ENCODE results near the gene ITGA6. TPM values are rescaled to one million over a fixed set of nuclear protein-coding genes. Genes with fewer than 3 reads are reported as not detected.

The ITGA6 gene
- total RNA-seq, 2 experiments from 2014 or later, result 7.8 to 7.9 TPM

DNA sequence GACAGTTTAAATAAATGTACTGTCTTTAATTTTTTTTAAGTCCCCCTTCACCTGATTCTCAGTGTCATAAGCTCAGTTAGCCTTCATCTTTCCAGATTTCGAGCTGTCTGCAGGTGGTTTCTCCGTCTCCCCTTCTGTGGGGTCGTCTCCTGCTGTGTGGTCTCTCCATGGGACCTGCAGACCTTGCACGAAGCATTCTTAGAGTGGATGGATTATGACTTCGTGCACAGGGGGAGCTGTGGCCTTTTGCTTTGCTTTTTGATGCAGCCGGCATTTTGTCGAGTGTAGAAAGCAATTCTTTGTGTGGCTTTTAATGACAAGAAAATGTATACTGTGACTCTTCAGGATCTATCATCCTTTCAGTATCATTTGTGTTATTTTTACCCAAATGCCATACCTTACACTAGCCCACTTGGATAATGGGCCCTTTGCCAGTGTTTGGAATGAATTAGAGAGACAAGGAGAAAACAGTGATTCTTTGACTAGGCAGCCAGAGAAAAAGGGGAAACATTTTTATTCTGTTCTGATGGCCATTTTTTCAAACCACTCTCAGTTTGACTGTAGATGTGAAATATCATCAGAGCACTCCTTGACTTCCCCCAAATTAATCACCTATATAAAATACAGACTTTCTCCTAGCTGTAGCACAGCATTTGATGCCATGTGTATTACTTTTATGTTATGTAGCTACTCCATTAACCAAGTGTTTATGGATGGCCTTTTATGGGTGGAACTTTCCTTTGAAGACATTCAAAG lies 54.3 kb downstream of the ITGA6 start:
- ChIA-PET POLR2A (no interaction called here), CTCF (interaction anchor here (0.6 to 4.2 kb wide), 5 partner anchors 15 to 114 kb away, joined by 3 to 27 read pairs (median 4); no protein-coding TSS in a partner anchor)
- DNase-seq (no peak), ATAC-seq (peak; percentile 34)
- Mint-ChIP-seq H3K36me3 (ENCODE audit: low read depth) (peaks cover 16% of the 10 kb centered on the region), H3K4me3 (no peak overlapping the region), H3K9me3 (ENCODE audit: low read depth) (no peaks in the 10 kb centered on the region), H3K4me1 (peaks cover 43% of the 10 kb centered on the region), H3K27me3 (no peaks in the 10 kb centered on the region), H3K27ac (peak overlapping the region; percentile 38)
- intact Hi-C loops (cut with DNase I, micrococcal nuclease), result loop anchor here (5.0 to 10.0 kb wide), 3 partner anchors 213 to 779 kb away; no protein-coding TSS in a partner anchor

DNA sequence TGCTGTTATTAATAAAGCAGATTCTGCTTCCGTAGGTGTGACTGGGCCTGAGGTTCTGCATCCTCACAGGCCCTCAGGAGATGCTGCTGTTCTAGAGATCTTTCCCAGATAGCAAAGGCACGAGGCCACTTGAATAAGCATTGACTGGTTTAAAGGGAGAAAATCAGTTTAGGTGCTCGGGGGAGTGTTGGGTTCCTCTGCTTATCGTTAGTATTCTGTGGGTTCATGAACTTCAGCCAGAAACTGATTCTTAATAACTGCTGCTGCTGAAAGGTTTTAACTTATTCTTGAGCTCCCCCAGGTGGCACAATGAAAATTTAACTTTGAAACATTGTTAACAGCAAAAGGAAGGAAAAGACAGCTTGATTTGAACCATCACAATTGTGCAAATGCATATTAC lies 56.9 kb downstream of the ITGA6 start:
- no peak overlapping the region for H3K4me3 Mint-ChIP-seq
- H3K27me3 Mint-ChIP-seq, result no peaks in the 10 kb centered on the region
- peak; percentile 37 for ATAC-seq
- POLR2A ChIA-PET, result no interaction called here
- intact Hi-C loops (cut with DNase I, micrococcal nuclease), result loop anchor here (5.0 to 10.0 kb wide), 3 partner anchors 211 to 782 kb away; no protein-coding TSS in a partner anchor
- peaks cover 22% of the 10 kb centered on the region for H3K36me3 Mint-ChIP-seq (ENCODE audit: low read depth)
- no peaks in the 10 kb centered on the region for H3K9me3 Mint-ChIP-seq (ENCODE audit: low read depth)
- H3K27ac Mint-ChIP-seq, result no peak overlapping the region
- peaks cover 44% of the 10 kb centered on the region for H3K4me1 Mint-ChIP-seq
- DNase-seq, result no peak
- CTCF ChIA-PET, result interaction anchor here (0.7 to 4.2 kb wide), 12 partner anchors 11 to 325 kb away, joined by 3 to 27 read pairs (median 3); no protein-coding TSS in a partner anchor

DNA sequence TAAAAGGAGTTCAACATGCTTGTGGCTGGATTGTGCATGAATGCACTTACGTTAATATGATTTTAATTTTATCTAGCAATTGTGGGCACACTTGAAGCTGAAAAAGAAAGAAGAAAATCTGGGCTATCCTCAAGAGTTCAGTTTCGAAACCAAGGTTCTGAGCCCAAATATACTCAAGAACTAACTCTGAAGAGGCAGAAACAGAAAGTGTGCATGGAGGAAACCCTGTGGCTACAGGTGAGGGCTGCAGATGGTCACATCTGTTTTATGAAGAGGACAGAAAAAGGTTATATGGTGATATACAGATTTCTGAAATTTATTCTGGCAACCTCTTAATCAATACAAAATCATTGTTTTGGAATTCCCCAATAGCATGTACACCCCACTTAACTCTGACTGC lies 57.3 kb downstream of the ITGA6 start:
- Mint-ChIP-seq H3K36me3 (ENCODE audit: low read depth) (peaks cover 24% of the 10 kb centered on the region), H3K4me1 (peaks cover 42% of the 10 kb centered on the region), H3K9me3 (ENCODE audit: low read depth) (no peaks in the 10 kb centered on the region), H3K4me3 (no peak overlapping the region), H3K27me3 (no peaks in the 10 kb centered on the region), H3K27ac (no peak overlapping the region)
- CTCF ChIA-PET, result interaction anchor here (0.6 to 4.2 kb wide), 13 partner anchors 10 to 325 kb away, joined by 3 to 27 read pairs (median 3); no protein-coding TSS in a partner anchor
- POLR2A ChIA-PET, result no interaction called here
- intact Hi-C loops (cut with DNase I, micrococcal nuclease), result loop anchor here (5.0 to 10.0 kb wide), 3 partner anchors 210 to 782 kb away; no protein-coding TSS in a partner anchor
- no peak for DNase-seq
- no peak for ATAC-seq

DNA sequence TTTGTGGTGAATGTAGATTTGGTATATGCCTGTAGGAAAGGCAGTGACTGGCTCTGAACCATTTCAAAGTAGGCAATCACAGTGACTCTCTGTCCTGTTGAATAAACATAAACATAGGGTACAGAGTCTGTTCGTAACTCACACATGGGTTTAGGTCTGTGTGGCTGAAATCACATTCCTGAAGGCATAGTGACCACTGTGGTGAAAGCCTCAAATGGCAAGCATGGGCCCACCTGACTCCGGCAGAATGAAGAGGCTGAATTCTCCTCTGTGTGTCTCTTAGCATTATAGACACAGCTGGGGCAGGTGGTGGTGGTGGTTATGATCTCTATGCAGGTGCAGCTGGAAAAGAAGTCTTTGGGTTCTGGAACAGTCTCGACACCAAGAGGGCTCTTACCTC lies 61.2 kb downstream of the ITGA6 start:
- no peak overlapping the region for H3K4me3 Mint-ChIP-seq
- no peak for DNase-seq
- no peak for ATAC-seq
- CTCF ChIA-PET, result interaction anchor here (0.6 to 1.3 kb wide), 2 partner anchors 315 to 1891 kb away, joined by 3 to 5 read pairs; no protein-coding TSS in a partner anchor
- peaks cover 44% of the 10 kb centered on the region for H3K36me3 Mint-ChIP-seq (ENCODE audit: low read depth)
- intact Hi-C loops (cut with DNase I, micrococcal nuclease), result loop anchor here in 1 of 2 experiments (10.0 kb wide), 1 partner anchor 206 kb away; no protein-coding TSS in a partner anchor
- no peaks in the 10 kb centered on the region for H3K9me3 Mint-ChIP-seq (ENCODE audit: low read depth)
- peaks cover 41% of the 10 kb centered on the region for H3K4me1 Mint-ChIP-seq
- POLR2A ChIA-PET, result no interaction called here
- no peaks in the 10 kb centered on the region for H3K27me3 Mint-ChIP-seq
- H3K27ac Mint-ChIP-seq, result no peak overlapping the region

DNA sequence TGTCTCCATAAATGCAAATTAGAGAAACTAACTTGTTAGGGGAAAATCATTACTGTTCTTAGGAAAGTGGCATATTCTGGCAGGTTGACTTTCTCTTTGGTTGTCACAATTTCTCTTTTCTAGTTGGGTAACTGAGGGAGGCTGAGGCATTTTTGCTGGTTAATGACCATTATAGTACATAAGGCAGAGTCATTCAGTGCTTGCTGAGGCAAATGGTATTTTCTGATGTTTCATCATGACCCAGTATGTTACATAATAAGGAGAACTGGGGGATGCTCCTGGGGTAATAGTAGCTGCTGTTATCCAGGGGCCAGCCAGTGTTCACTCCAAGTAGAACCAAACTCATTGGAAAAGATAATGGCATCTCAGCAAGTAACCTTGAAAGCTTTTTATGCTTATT lies 62.3 kb downstream of the ITGA6 start:
- CTCF ChIA-PET, result no interaction called here
- Mint-ChIP-seq H3K4me3 (no peak overlapping the region), H3K4me1 (peaks cover 44% of the 10 kb centered on the region), H3K9me3 (ENCODE audit: low read depth) (no peaks in the 10 kb centered on the region), H3K27me3 (no peaks in the 10 kb centered on the region), H3K27ac (no peak overlapping the region), H3K36me3 (ENCODE audit: low read depth) (peaks cover 43% of the 10 kb centered on the region)
- no peak for ATAC-seq
- POLR2A ChIA-PET, result no interaction called here
- intact Hi-C loops (cut with DNase I, micrococcal nuclease), result loop anchor here in 1 of 2 experiments (10.0 kb wide), 1 partner anchor 205 kb away; no protein-coding TSS in a partner anchor
- DNase-seq, result no peak

DNA sequence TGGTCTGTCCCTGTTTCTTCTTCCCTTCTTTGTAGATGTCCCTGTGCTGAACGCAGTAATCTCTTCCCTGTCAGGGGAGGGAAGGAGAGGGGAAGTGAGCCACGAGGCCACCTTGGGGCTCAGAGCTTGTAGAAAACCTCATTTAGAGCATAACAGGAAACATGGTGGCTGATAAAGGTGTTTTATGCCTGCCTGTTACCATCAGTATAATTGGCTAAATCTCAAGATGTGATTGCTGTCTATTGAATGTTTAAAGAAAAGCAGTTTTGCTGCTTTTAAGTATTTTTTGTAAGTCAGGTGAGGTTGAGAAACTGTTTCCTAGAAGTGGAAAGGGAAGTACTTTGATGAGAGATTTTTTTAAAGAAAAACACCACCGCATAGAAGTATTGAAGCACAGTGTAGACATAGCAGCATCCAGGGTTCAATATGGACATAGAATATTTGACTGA lies 68.8 kb downstream of the ITGA6 start:
- ATAC-seq (peak; percentile 74), DNase-seq (peak; percentile 23)
- no peaks in the 10 kb centered on the region for H3K9me3 Mint-ChIP-seq (ENCODE audit: low read depth)
- H3K4me1 Mint-ChIP-seq, result peaks cover 64% of the 10 kb centered on the region
- peaks cover 40% of the 10 kb centered on the region for H3K36me3 Mint-ChIP-seq (ENCODE audit: low read depth)
- intact Hi-C loops (cut with DNase I, micrococcal nuclease), result loop anchor here in 1 of 2 experiments (5.0 kb wide), 1 partner anchor 56 kb away; no protein-coding TSS in a partner anchor
- peak overlapping the region; percentile 95 for H3K27ac Mint-ChIP-seq
- H3K27me3 Mint-ChIP-seq, result no peaks in the 10 kb centered on the region
- ChIA-PET CTCF (interaction anchor here (0.6 to 2.8 kb wide), 4 partner anchors 10 to 199 kb away, joined by 3 to 13 read pairs (median 4); no protein-coding TSS in a partner anchor), POLR2A (no interaction called here)
- peak overlapping the region; percentile 38 for H3K4me3 Mint-ChIP-seq

DNA sequence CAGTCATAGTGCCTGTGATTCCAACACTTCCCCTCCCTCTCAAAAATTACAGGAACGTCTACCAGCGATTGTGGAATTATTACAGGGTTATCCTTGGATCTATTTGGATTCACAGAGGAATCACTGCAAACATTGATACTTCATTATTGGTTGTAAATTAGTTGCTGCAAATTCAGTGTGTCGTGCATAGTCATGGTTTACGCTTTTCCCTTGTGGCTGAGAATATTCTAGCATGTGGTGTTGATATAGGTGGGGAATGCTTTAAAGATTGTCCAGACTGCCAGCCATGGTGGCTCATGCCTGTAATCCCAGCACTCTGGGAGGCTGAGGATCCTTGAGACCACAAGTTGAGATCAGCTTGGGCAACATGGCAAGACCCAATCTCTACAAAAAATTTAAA lies 79.8 kb downstream of the ITGA6 start:
- H3K27ac Mint-ChIP-seq, result no peak overlapping the region
- peaks cover 11% of the 10 kb centered on the region for H3K9me3 Mint-ChIP-seq (ENCODE audit: low read depth)
- intact Hi-C loops (cut with DNase I, micrococcal nuclease), result no loop called here
- CTCF ChIA-PET, result no interaction called here
- no peak for ATAC-seq
- H3K4me1 Mint-ChIP-seq, result peaks cover 21% of the 10 kb centered on the region
- no peak for DNase-seq
- H3K36me3 Mint-ChIP-seq (ENCODE audit: low read depth), result peaks cover 42% of the 10 kb centered on the region
- H3K27me3 Mint-ChIP-seq, result no peaks in the 10 kb centered on the region
- POLR2A ChIA-PET, result no interaction called here
- no peak overlapping the region for H3K4me3 Mint-ChIP-seq

- ChIA-PET CTCF (no interaction called here), POLR2A (no interaction called here)
- intact Hi-C loops (cut with DNase I, micrococcal nuclease), result no loop called here
- no peak overlapping the region for H3K4me3 Mint-ChIP-seq
- no peak for DNase-seq
- H3K4me1 Mint-ChIP-seq, result peaks cover 18% of the 10 kb centered on the region
- peaks cover 24% of the 10 kb centered on the region for H3K9me3 Mint-ChIP-seq (ENCODE audit: low read depth)
- ATAC-seq, result no peak
- peaks cover 45% of the 10 kb centered on the region for H3K36me3 Mint-ChIP-seq (ENCODE audit: low read depth)
- peak overlapping the region; percentile 27 for H3K27ac Mint-ChIP-seq
- H3K27me3 Mint-ChIP-seq, result no peaks in the 10 kb centered on the region
Observed at GRCh38 chr2:172510088-172510487, 82.7 kb downstream of the ITGA6 start.

GRCh38 chr2:172510548-172510947 lies 83.2 kb downstream of the ITGA6 start:
- ChIA-PET CTCF (no interaction called here), POLR2A (no interaction called here)
- H3K36me3 Mint-ChIP-seq (ENCODE audit: low read depth), result peaks cover 45% of the 10 kb centered on the region
- intact Hi-C loops (cut with DNase I, micrococcal nuclease), result no loop called here
- peak overlapping the region; percentile 27 for H3K27ac Mint-ChIP-seq
- no peaks in the 10 kb centered on the region for H3K27me3 Mint-ChIP-seq
- peaks cover 18% of the 10 kb centered on the region for H3K4me1 Mint-ChIP-seq
- no peak overlapping the region for H3K4me3 Mint-ChIP-seq
- ATAC-seq, result no peak
- DNase-seq, result no peak
- peaks cover 24% of the 10 kb centered on the region for H3K9me3 Mint-ChIP-seq (ENCODE audit: low read depth)

DNA sequence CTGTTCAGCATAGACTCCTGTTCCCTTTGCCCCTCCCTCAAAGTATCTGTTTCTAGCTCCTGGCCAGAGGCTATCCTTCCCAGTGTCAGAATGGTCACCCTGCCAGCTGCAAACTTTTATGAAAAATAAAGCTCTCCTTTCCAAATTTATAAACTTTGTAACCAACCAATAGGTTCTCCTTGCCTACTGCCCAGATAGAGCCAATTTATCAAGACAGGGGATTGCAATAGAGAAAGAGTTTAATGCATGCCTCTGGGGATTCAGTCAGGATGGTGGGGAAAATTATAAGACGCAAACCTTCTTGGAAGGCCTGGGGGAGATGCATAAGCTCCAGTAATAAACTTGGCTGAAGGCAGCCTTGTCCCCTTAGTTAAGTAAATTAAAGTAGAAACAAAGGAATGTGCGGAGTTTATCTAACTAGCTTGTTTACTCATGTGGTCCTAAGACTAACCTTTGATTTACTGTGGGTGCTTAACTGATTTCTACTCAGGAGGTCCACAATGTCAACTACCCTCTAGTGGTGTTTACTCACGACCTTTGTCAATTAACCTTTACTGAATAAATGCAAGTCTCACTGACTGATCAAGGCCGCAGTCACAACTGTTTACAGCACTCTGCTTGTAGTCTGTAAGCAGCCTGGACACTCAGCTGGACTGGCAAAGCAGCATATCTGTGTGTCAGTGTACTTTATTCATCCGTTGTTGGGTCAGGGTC lies 85.6 kb downstream of the ITGA6 start:
- intact Hi-C loops (cut with DNase I, micrococcal nuclease), result no loop called here
- peaks cover 32% of the 10 kb centered on the region for H3K36me3 Mint-ChIP-seq (ENCODE audit: low read depth)
- CTCF ChIA-PET, result no interaction called here

GRCh38 chr2:172513524-172513900 lies 86.1 kb downstream of the ITGA6 start:
- POLR2A ChIA-PET, result no interaction called here
- no peak overlapping the region for H3K27ac Mint-ChIP-seq
- intact Hi-C loops (cut with DNase I, micrococcal nuclease), result no loop called here
- no peak overlapping the region for H3K4me3 Mint-ChIP-seq
- peaks cover 24% of the 10 kb centered on the region for H3K9me3 Mint-ChIP-seq (ENCODE audit: low read depth)
- CTCF ChIA-PET, result interaction anchor here (0.6 kb wide), 1 partner anchor 61 kb away, joined by 3 read pairs; no protein-coding TSS in a partner anchor
- H3K4me1 Mint-ChIP-seq, result peaks cover 18% of the 10 kb centered on the region
- H3K27me3 Mint-ChIP-seq, result no peaks in the 10 kb centered on the region
- H3K36me3 Mint-ChIP-seq (ENCODE audit: low read depth), result peaks cover 27% of the 10 kb centered on the region
- no peak for ATAC-seq
- DNase-seq, result no peak

More for the DNA sequence above, 85.6 kb downstream of the ITGA6 start:
- POLR2A ChIA-PET, result no interaction called here
- H3K4me3 Mint-ChIP-seq, result no peak overlapping the region
- ATAC-seq, result no peak
- H3K27ac Mint-ChIP-seq, result no peak overlapping the region
- H3K9me3 Mint-ChIP-seq (ENCODE audit: low read depth), result peaks cover 24% of the 10 kb centered on the region
- DNase-seq, result no peak
- H3K27me3 Mint-ChIP-seq, result no peaks in the 10 kb centered on the region
- H3K4me1 Mint-ChIP-seq, result peaks cover 18% of the 10 kb centered on the region

All from activated CD4-positive, alpha-beta T cell treated with anti-CD3 and anti-CD28 coated beads for 36 hours (primary cell).